H1 (cell line): Measurements from ENCODE around the gene RPL28. TPM values are rescaled to one million over a fixed set of nuclear protein-coding genes. Genes with fewer than 3 reads are reported as not detected.
A peak's percentile ranks its signal among the peaks of the same experiment; 100 is the strongest.

Experiments used
- CTCF ChIA-PET: fragments of 300-600 bp; sonication (Branson Sonifier 250); formaldehyde crosslinking; loops from one replicate; lab custom pipeline; 2021; ENCODE audit not compliant: partially characterized antibody; lab: Charles Lee
- POLR2A ChIA-PET: fragments of 300-600 bp; sonication (Branson Sonifier 250); formaldehyde crosslinking; loops from one replicate; lab custom pipeline; 2021; ENCODE audit warnings: inconsistent platforms; ENCODE audit not compliant: partially characterized antibody; lab: Charles Lee
- DNase-seq, 2 experiments: peaks; one replicate each; pipeline versions ENCODE4 v3.0.0 to v3.0.0-alpha.2; 2010 to 2022; ENCODE audit warnings: low spot score in 2 of 2, low read depth in 1 of 2, mixed read lengths in 1 of 2
- FAIRE-seq: peaks from 2 replicates; lab custom pipeline; 2011; peaks lifted over from hg19 to GRCh38; lab: Jason Lieb, UNC
- H2AFZ ChIP-seq: 2 replicates; pipeline ENCODE4 v1.8.1; 2012; ENCODE audit warnings: low read length, inconsistent platforms
- H2AK5ac ChIP-seq: 2 replicates; pipeline ENCODE4 v1.6.1; 2013; ENCODE audit warnings: low read depth, low read length
- H2BK120ac ChIP-seq: replicated peaks from 2 replicates; pipeline ENCODE3; 2013; ENCODE audit warnings: low read depth, low read length, inconsistent platforms
- H2BK12ac ChIP-seq: 2 replicates; pipeline ENCODE4 v1.6.1; 2013; ENCODE audit warnings: low read depth, low read length
- H2BK15ac ChIP-seq: 2 replicates; pipeline ENCODE4 v1.6.1; 2013; ENCODE audit warnings: low read length
- H2BK20ac ChIP-seq: 2 replicates; pipeline ENCODE4 v1.6.1; 2013; ENCODE audit warnings: low read length
- H2BK5ac ChIP-seq: 2 replicates; pipeline ENCODE4 v1.6.1; 2013; ENCODE audit warnings: low read depth, low read length
- H3K14ac ChIP-seq: 2 replicates; pipeline ENCODE4 v1.6.1; 2013; ENCODE audit warnings: inconsistent platforms; ENCODE audit not compliant: insufficient read length
- H3K18ac ChIP-seq: 2 replicates; pipeline ENCODE4 v1.6.1; 2013; ENCODE audit warnings: low read length; ENCODE audit errors: extremely low read depth
- H3K23ac ChIP-seq: 2 replicates; pipeline ENCODE4 v1.6.1; 2013; ENCODE audit warnings: inconsistent platforms; ENCODE audit not compliant: insufficient read length
- H3K23me2 ChIP-seq: 2 replicates; pipeline ENCODE4 v1.6.1; 2013; ENCODE audit warnings: low read depth, low read length
- H3K27ac ChIP-seq: 2 replicates; pipeline ENCODE4 v1.6.1; 2011; ENCODE audit warnings: low read depth, low read length, inconsistent platforms
- H3K27me3 ChIP-seq, 4 experiments: replicated peaks in 1 of 4; 1 replicate in 1 of 4; 2 replicates in 3 of 4; pipeline versions ENCODE4 v1.6.1 to v1.8.1; 2011 to 2013; ENCODE audit warnings: low read length in 3 of 4, mild to moderate bottlenecking in 3 of 4, inconsistent platforms in 2 of 4, mixed read lengths in 2 of 4, moderate library complexity in 1 of 4; ENCODE audit not compliant: control insufficient read depth in 3 of 4, insufficient read depth in 3 of 4; ENCODE audit errors: extremely low read depth in 1 of 4
- H3K36me3 ChIP-seq, 4 experiments: 2 replicates each; pipeline versions ENCODE4 v1.6.1 to v1.8.1; 2011 to 2013; ENCODE audit warnings: mild to moderate bottlenecking in 4 of 4, low read length in 3 of 4, moderate library complexity in 2 of 4, control low read depth in 1 of 4, inconsistent platforms in 1 of 4; ENCODE audit not compliant: insufficient read depth in 4 of 4, control insufficient read depth in 2 of 4
- H3K4ac ChIP-seq: replicated peaks from 2 replicates; pipeline ENCODE3; 2013; ENCODE audit warnings: low read length, low read depth, mixed read lengths, inconsistent platforms; ENCODE audit not compliant: insufficient read length
- H3K4me1 ChIP-seq, 4 experiments: replicated peaks in 1 of 4; 1 replicate in 1 of 4; 2 replicates in 3 of 4; pipeline versions ENCODE4 v1.6.1 to v1.8.1; 2011 to 2013; ENCODE audit warnings: low read length in 3 of 4, inconsistent platforms in 2 of 4, mixed read lengths in 1 of 4; ENCODE audit not compliant: insufficient read depth in 4 of 4, control insufficient read depth in 3 of 4
- H3K4me2 ChIP-seq, 2 experiments: 2 replicates each; pipeline versions ENCODE4 v1.6.1 to v1.8.1; 2011 to 2013; ENCODE audit warnings: low read depth in 2 of 2, low read length in 2 of 2, control low read depth in 1 of 2, inconsistent platforms in 1 of 2, mild to moderate bottlenecking in 1 of 2; ENCODE audit not compliant: insufficient read depth in 1 of 2
- H3K4me3 ChIP-seq, 4 experiments: fragments of 200-600, 300-600 bp in 1 of 4; sonication (generic), shearing (Covaris generic), sonication (Bioruptor Twin) in 1 of 4; 2 replicates each; pipeline versions ENCODE4 v1.5.1 to v1.8.1; 2011 to 2016; ENCODE audit warnings: low read length in 4 of 4, low read depth in 3 of 4, control low read depth in 2 of 4, inconsistent platforms in 2 of 4, mild to moderate bottlenecking in 2 of 4, mixed read lengths in 1 of 4, moderate library complexity in 1 of 4; ENCODE audit not compliant: insufficient read depth in 2 of 4; ENCODE audit errors: extremely low read depth in 1 of 4
- H3K56ac ChIP-seq: replicated peaks from 2 replicates; pipeline ENCODE3; 2013; ENCODE audit warnings: low read depth, mild to moderate bottlenecking, mixed read lengths, low read length, inconsistent platforms; ENCODE audit not compliant: insufficient read length
- H3K79me1 ChIP-seq: 2 replicates; pipeline ENCODE4 v1.6.1; 2013; ENCODE audit warnings: low read depth, low read length, control low read depth
- H3K79me2 ChIP-seq, 2 experiments: 2 replicates each; pipeline versions ENCODE4 v1.6.1 to v1.8.1; 2012 to 2013; ENCODE audit warnings: low read length in 2 of 2, mild to moderate bottlenecking in 2 of 2, inconsistent platforms in 1 of 2; ENCODE audit not compliant: insufficient read depth in 2 of 2, control insufficient read depth in 1 of 2
- H3K9ac ChIP-seq, 4 experiments: replicated peaks in 1 of 4; 1 replicate in 1 of 4; 2 replicates in 3 of 4; pipeline versions ENCODE4 v1.6.1 to v1.8.1; 2011 to 2013; ENCODE audit warnings: low read depth in 3 of 4, low read length in 3 of 4, control low read depth in 2 of 4, mild to moderate bottlenecking in 2 of 4, moderate library complexity in 2 of 4, inconsistent platforms in 1 of 4; ENCODE audit errors: extremely low read depth in 1 of 4
- H3K9me3 ChIP-seq, 2 experiments: 2 replicates each; pipeline versions ENCODE4 v1.6.1 to v1.8.1; 2012 to 2013; ENCODE audit warnings: mild to moderate bottlenecking in 2 of 2, moderate library complexity in 2 of 2, control low read depth in 1 of 2, inconsistent platforms in 1 of 2, low read depth in 1 of 2, low read length in 1 of 2, mixed read lengths in 1 of 2; ENCODE audit not compliant: insufficient read depth in 2 of 2
- H4K20me1 ChIP-seq, 2 experiments: replicated peaks in 1 of 2; 2 replicates each; pipeline versions ENCODE3 to v1.8.1; 2011 to 2013; ENCODE audit warnings: inconsistent platforms in 2 of 2, low read length in 2 of 2, mild to moderate bottlenecking in 1 of 2; ENCODE audit not compliant: insufficient read depth in 2 of 2, control insufficient read depth in 1 of 2
- H4K5ac ChIP-seq: 2 replicates; pipeline ENCODE4 v1.6.1; 2013; ENCODE audit warnings: low read length, low read depth, mixed read lengths, inconsistent platforms; ENCODE audit not compliant: insufficient read length
- H4K8ac ChIP-seq: 2 replicates; pipeline ENCODE4 v1.8.0; 2013; ENCODE audit warnings: mild to moderate bottlenecking, moderate library complexity, low read length, inconsistent platforms; ENCODE audit not compliant: insufficient read depth; ENCODE audit errors: extremely low read depth
- H4K91ac ChIP-seq: replicated peaks from 2 replicates; pipeline ENCODE3; 2013; ENCODE audit warnings: low read length, mixed read lengths, inconsistent platforms; ENCODE audit not compliant: insufficient read length
- EZH2 ChIP-seq: fragments of 200-600 bp; sonication (generic); IDR thresholded peaks from 2 replicates; pipeline ENCODE4 v1.7.1; 2012; ENCODE audit warnings: low read depth, mild to moderate bottlenecking, moderate library complexity, low read length, inconsistent platforms; ENCODE audit not compliant: severe bottlenecking
- KDM5A ChIP-seq: fragments of 200-600 bp; IDR thresholded peaks from 2 replicates; pipeline ENCODE4 v1.7.1; 2012; ENCODE audit warnings: mild to moderate bottlenecking, low read length, inconsistent platforms, mixed read lengths
- TAF7 ChIP-seq: optimal IDR thresholded peaks from 2 replicates; pipeline ENCODE3; 2011; ENCODE audit warnings: low read depth, mild to moderate bottlenecking, inconsistent platforms, low read length, moderate library complexity, borderline replicate concordance
- WGBS, 2 experiments: shearing (Covaris generic) in 1 of 2; methylation state at CpG; one replicate each; pipeline versions ENCODE4 v1.1.6 to v1.1.7; 2013 to 2015; ENCODE audit warnings: low lambda C conversion rate in 2 of 2, mixed read lengths in 2 of 2, inconsistent platforms in 1 of 2, low coverage in 1 of 2, missing lambda C conversion rate in 1 of 2; ENCODE audit not compliant: insufficient replicate concordance in 2 of 2, insufficient coverage in 1 of 2, insufficient read length in 1 of 2; ENCODE audit errors: extremely low coverage in 1 of 2, missing lambda C conversion rate in 1 of 2; 5-methylcytosine and 5-hydroxymethylcytosine counted together
- polyA plus RNA-seq, 7 experiments: library from polyadenylated mRNA; depleted of rRNA in 3 of 7; stranded (reverse) in 5 of 7; unstranded in 2 of 7; fragments of >200 nt in 5 of 7; fragments of 200-250 nt in 2 of 7; gene quantifications; 1 replicate in 5 of 7; 2 replicates in 1 of 7; 4 replicates in 1 of 7; pipeline versions ENCODE4 v1.2.1 to v1.2.3, GENCODE V29; 2011 to 2013; ENCODE audit warnings: missing spikeins in 2 of 7, mixed read lengths in 2 of 7
- total RNA-seq: library from RNA; stranded (reverse); fragmentation: NEBNext Ultra II Directional; extraction: Animal tissue kit (Norgen Biotek cat#: 25700); gene quantifications from 2 replicates; pipeline ENCODE4 v1.2.1, GENCODE V29; 2021

The RPL28 gene
- total and polyA plus RNA-seq, 2 of the 8 experiments (the other 6 are each of a cell fraction or from before 2014, with no cell fraction given), result 2,123 to 8,402 TPM

GRCh38 chr19:55373993-55374757, 11.6 kb upstream of the RPL28 start:
- POLR2A ChIA-PET, result interaction anchor here (0.7 to 7.1 kb wide), 8 partner anchors 9 to 60 kb away, joined by 3 to 58 read pairs (median 6); partner anchors contain the start of genes KMT5C, TMEM238 and UBE2S
- no peak overlapping the region for H3K4ac ChIP-seq
- no peak overlapping the region for H3K14ac ChIP-seq
- 0 out of 2 replicates have a peak overlapping the region, but pooled peaks have one; percentile 39 for H2BK12ac ChIP-seq
- no peak overlapping the region for H2BK120ac ChIP-seq
- FAIRE-seq (no peak), DNase-seq (no peak)
- H3K9ac ChIP-seq, result no peak overlapping the region
- peaks cover 0 to 2% of the 10 kb centered on the region in 2 experiments for H4K20me1 ChIP-seq
- CTCF ChIA-PET, result interaction anchor here (1.5 kb wide), 1 partner anchor 73 kb away, joined by 3 read pairs; no protein-coding TSS in a partner anchor
- peaks cover 25% of the 10 kb centered on the region for H3K23me2 ChIP-seq
- H3K79me2 ChIP-seq, result no peaks in the 10 kb centered on the region
- no peak overlapping the region for H3K56ac ChIP-seq
- peak overlapping the region in 2 of 4 experiments; percentile 10 to 42; a peak in 3 of 8 replicates for H3K4me3 ChIP-seq
- H3K9me3 ChIP-seq, result no peaks in the 10 kb centered on the region
- TF ChIP-seq TAF7 (no peak), EZH2 (peak; percentile 24), KDM5A (no peak)
- H2BK15ac ChIP-seq, result no peak overlapping the region
- peak overlapping the region; percentile 39 to 56; a peak in 3 of 4 replicates for H3K4me2 ChIP-seq
- peaks cover 16 to 46% (median 37%) of the 10 kb centered on the region in 4 experiments for H3K27me3 ChIP-seq
- H4K8ac ChIP-seq, result no peak overlapping the region; the same call in 1 of the 2 replicates
- no peak overlapping the region for H3K23ac ChIP-seq
- H2BK20ac ChIP-seq, result no peak overlapping the region
- H3K36me3 ChIP-seq, result no peaks in the 10 kb centered on the region
- no peaks in the 10 kb centered on the region for H3K79me1 ChIP-seq
- no peak overlapping the region for H2AK5ac ChIP-seq
- H3K4me1 ChIP-seq, result peaks cover 5 to 55% (median 39%) of the 10 kb centered on the region in 4 experiments
- peak overlapping the region; percentile 52; the same call in 1 of the 2 replicates for H2BK5ac ChIP-seq
- no peak overlapping the region for H3K27ac ChIP-seq
- H2AFZ ChIP-seq, result no peak overlapping the region
- 19% methylated on average over 16 of the region's 31 CpGs; no CpG with 5 or more reads in 1 of the 2 experiments for whole genome bisulfite sequencing, 2 experiments
- no peak overlapping the region for H4K91ac ChIP-seq
- H4K5ac ChIP-seq, result no peak overlapping the region
- H3K18ac ChIP-seq, result peak overlapping the region; percentile 71
